T-helper 1 cell (primary cell): ENCODE data around the gene FANCM.

Source experiments
- DNase-seq, 5 donors: peaks; one replicate each; pipeline ENCODE4 v3.0.0-alpha.2; 2012 to 2020

FANCM gene

DNA sequence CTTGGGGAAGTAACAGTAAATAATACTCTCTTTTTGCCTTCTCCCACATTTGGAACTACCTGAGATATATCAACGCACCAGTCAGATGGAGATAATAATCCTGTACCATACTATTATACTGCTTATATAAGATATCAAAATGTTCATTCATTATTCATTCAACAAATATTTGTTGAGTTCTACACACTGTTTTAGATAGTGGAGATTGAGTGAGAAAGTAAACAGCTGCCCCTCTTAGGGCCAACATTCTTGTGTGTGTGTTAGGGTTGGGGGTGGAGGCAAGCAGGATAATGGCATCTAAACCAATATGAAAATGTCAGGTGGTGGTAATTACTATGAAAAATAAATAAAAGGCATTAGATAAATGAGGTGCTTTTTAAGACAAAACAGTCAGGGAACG lies 103.3 kb downstream of the FANCM start:
- no peak for DNase-seq

DNA sequence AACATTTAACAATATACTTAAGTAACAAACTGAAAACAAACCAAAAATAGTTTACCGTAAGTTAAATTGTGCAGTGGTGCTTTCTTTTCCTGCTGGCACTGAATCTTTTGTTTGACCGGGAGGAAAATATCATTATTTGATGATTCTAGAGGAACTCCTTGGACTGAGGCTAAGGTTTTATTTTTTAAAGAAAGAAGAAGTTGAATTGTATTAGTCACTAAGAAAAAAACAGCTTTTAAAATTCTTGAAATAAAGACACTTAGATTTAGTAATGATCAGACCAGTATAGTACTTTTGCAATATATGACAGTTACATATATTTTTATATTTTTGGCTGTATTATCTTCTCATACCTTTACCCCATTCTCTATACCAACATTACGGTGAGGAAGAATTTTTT lies 107.0 kb downstream of the FANCM start:
- no peak for DNase-seq

DNA sequence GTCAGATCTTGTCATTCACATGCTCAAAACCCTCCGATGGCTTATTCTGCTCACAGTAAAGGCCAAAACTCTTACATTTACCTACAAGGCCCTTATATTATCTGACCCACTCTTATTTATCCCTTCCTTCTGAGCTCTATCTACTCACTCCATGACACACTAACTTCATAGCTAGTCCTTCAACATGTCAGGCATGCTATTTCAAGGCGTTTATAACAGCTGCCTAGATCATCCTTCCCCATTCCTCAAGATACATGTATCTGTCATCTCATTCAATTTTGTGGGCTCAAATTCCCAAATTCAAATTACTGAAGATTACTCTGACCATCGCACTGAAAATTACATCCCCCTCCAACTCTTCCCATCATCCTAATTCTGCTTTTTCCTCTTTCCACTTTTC lies 110.4 kb downstream of the FANCM start:
- DNase-seq, result no peak

DNA sequence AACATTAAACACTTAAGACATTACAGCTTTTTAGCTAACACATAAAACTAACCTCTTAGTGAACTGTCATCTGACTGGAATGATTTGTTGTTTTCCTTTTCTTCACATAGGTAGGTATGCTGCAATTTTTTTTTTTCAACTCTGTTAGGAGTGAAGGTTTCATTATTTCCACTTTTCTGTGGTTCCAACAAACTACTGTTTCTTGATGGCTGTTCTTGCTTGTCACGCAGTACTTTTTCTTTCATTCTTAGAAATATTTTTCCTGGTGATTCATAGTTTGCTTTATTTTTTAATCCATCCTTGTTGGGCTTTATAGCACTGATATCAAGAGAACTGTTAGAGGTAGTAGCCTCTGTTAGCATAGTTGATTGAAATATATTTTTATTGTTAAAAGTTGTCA lies 111.0 kb downstream of the FANCM start:
- peak in 1 of 5 donors; percentile 32 for DNase-seq

DNA sequence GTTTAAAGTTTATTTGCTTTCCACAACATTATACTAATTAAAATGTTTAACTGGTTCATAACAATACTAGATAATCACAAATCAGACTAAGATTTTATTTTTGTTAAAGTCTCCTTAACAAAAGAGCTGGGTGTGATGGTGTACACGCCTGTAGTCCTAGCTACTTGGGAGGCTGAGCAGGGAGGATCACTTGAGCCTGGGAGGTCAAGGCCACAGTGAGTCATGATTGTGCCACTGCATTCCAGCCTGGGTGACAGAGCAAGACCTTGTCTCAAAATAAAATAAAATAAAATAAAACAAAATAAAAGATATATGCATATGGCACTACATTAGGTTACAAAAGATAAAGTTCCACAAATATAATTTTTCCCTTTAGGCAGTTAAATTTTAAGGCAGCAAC lies 111.7 kb downstream of the FANCM start:
- DNase-seq, result no peak

DNA sequence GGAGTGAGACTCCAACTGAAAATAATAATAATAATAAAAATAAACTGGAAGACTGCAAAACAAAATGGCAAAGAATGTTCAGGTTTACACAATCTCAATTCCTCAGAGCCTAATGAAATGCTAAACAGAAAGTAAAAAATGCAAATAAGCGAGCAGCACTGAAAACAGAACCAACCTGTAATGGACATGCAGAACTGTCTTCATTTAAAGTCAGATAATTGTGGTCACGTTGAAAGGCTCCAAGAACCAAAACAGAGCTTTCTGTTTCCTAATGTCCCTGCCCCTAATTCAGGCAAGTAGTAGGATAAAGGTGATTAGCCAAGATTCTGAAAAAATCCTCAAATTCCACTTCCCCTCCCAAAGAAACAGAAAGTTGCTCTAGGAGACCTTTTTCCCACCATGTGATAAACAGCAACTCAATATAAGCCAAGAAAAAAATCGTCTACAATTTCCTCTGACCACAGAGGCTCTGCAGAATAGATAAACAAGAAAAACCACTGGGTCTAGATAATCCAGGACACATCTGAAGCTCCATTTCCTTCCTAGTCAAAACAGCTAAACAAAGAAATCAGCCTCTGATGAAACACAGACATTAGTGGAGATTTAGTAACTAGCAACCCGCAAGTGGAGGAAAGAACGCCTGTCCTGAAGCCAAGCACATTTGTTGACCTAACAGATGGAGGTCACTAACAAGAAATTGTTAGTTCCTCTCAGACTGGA lies 114.3 kb downstream of the FANCM start:
- peak in 1 of 5 donors; percentile 20 for DNase-seq
